ENCODE results near the gene PEX11G. TPM values are rescaled to one million over a fixed set of nuclear protein-coding genes. Genes with fewer than 3 reads are reported as not detected.

Gene PEX11G
- total RNA-seq, 1 donor from 2014 or later = 2.7 TPM

- DNase-seq (ENCODE audit: extremely low spot score in 2 of 2) = no peak
- intact Hi-C loops (cut with DNase I) = loop anchor here (10.0 kb wide), 1 partner anchor 133 kb away; no protein-coding TSS in a partner anchor
- Histone ChIP-seq H3K4me3 (no peak overlapping the region), H3K27me3 (no peaks in the 10 kb centered on the region), H3K9me3 (no peaks in the 10 kb centered on the region), H3K4me1 (peaks cover 13% of the 10 kb centered on the region), H3K36me3 (peaks cover 4 to 36% of the 10 kb centered on the region in 2 donors), H3K27ac (no peak overlapping the region)
- no peak for TF ChIP-seq POLR2A (IDR thresholded peaks at IDR 0.05)
- TF ChIP-seq POLR2AphosphoS5 (IDR thresholded peaks at IDR 0.05; ENCODE audit: insufficient read depth in 1 of 2, low read depth in 1 of 2) = no peak
- TF ChIP-seq, protein P1, sequence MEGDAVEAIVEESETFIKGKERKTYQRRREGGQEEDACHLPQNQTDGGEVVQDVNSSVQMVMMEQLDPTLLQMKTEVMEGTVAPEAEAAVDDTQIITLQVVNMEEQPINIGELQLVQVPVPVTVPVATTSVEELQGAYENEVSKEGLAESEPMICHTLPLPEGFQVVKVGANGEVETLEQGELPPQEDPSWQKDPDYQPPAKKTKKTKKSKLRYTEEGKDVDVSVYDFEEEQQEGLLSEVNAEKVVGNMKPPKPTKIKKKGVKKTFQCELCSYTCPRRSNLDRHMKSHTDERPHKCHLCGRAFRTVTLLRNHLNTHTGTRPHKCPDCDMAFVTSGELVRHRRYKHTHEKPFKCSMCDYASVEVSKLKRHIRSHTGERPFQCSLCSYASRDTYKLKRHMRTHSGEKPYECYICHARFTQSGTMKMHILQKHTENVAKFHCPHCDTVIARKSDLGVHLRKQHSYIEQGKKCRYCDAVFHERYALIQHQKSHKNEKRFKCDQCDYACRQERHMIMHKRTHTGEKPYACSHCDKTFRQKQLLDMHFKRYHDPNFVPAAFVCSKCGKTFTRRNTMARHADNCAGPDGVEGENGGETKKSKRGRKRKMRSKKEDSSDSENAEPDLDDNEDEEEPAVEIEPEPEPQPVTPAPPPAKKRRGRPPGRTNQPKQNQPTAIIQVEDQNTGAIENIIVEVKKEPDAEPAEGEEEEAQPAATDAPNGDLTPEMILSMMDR (IDR thresholded peaks at IDR 0.05) = no peak
These were observed 39.3 kb upstream of the PEX11G start for GRCh38 chr19:7528192-7528519.

- TF ChIP-seq POLR2A (IDR thresholded peaks at IDR 0.05) (no peak), POLR2AphosphoS5 (IDR thresholded peaks at IDR 0.05; ENCODE audit: insufficient read depth in 1 of 2, low read depth in 1 of 2) (no peak)
- TF ChIP-seq, protein P1 (IDR thresholded peaks at IDR 0.05) = no peak
- peaks cover 16% of the 10 kb centered on the region for H3K4me1 ChIP-seq
- intact Hi-C loops (cut with DNase I) = loop anchor here (10.0 kb wide), 1 partner anchor 133 kb away; no protein-coding TSS in a partner anchor
- no peak for DNase-seq (ENCODE audit: extremely low spot score in 2 of 2)
- H3K36me3 ChIP-seq = peaks cover 4 to 36% of the 10 kb centered on the region in 2 donors
- H3K9me3 ChIP-seq = no peaks in the 10 kb centered on the region
- H3K27me3 ChIP-seq = no peaks in the 10 kb centered on the region
- H3K4me3 ChIP-seq = no peak overlapping the region
- no peak overlapping the region for H3K27ac ChIP-seq
These were observed 38.8 kb upstream of the PEX11G start for GRCh38 chr19:7527516-7528191.

GRCh38 chr19:7526059-7526929 lies 37.5 kb upstream of the PEX11G start:
- Histone ChIP-seq H3K27ac (no peak overlapping the region), H3K27me3 (no peaks in the 10 kb centered on the region), H3K4me1 (peaks cover 23% of the 10 kb centered on the region), H3K4me3 (no peak overlapping the region), H3K36me3 (peaks cover 4 to 36% of the 10 kb centered on the region in 2 donors), H3K9me3 (no peaks in the 10 kb centered on the region)
- intact Hi-C loops (cut with DNase I) = loop anchor here (10.0 kb wide), 1 partner anchor 131 kb away; no protein-coding TSS in a partner anchor
- no peak for DNase-seq (ENCODE audit: extremely low spot score in 2 of 2)
- TF ChIP-seq POLR2AphosphoS5 (IDR thresholded peaks at IDR 0.05; ENCODE audit: insufficient read depth in 1 of 2, low read depth in 1 of 2) (no peak), POLR2A (IDR thresholded peaks at IDR 0.05) (no peak)

- intact Hi-C loops (cut with DNase I) = loop anchor here (10.0 kb wide), 1 partner anchor 130 kb away; no protein-coding TSS in a partner anchor
- H3K4me1 ChIP-seq = peaks cover 23% of the 10 kb centered on the region
- H3K27me3 ChIP-seq = no peaks in the 10 kb centered on the region
- DNase-seq (ENCODE audit: extremely low spot score in 2 of 2) = no peak
- peaks cover 4 to 32% of the 10 kb centered on the region in 2 donors for H3K36me3 ChIP-seq
- TF ChIP-seq, protein P1 (IDR thresholded peaks at IDR 0.05) = no peak
- TF ChIP-seq POLR2AphosphoS5 (IDR thresholded peaks at IDR 0.05; ENCODE audit: insufficient read depth in 1 of 2, low read depth in 1 of 2) (no peak), POLR2A (IDR thresholded peaks at IDR 0.05) (no peak)
- no peak overlapping the region for H3K27ac ChIP-seq
- H3K4me3 ChIP-seq = no peak overlapping the region
- H3K9me3 ChIP-seq = no peaks in the 10 kb centered on the region
These were observed 36.3 kb upstream of the PEX11G start for GRCh38 chr19:7524992-7525739.

GRCh38 chr19:7524523-7524922 lies 35.7 kb upstream of the PEX11G start:
- H3K4me1 ChIP-seq = peaks cover 23% of the 10 kb centered on the region
- intact Hi-C loops (cut with DNase I) = loop anchor here (10.0 kb wide), 1 partner anchor 130 kb away; no protein-coding TSS in a partner anchor
- H3K36me3 ChIP-seq = peaks cover 4 to 32% of the 10 kb centered on the region in 2 donors

More at GRCh38 chr19:7524523-7524922, 35.7 kb upstream of the PEX11G start:
- DNase-seq (ENCODE audit: extremely low spot score in 2 of 2) = no peak
- TF ChIP-seq POLR2AphosphoS5 (IDR thresholded peaks at IDR 0.05; ENCODE audit: insufficient read depth in 1 of 2, low read depth in 1 of 2) (no peak), POLR2A (IDR thresholded peaks at IDR 0.05) (no peak)
- TF ChIP-seq, protein P1 (IDR thresholded peaks at IDR 0.05) = no peak
- Histone ChIP-seq H3K4me3 (no peak overlapping the region), H3K27me3 (no peaks in the 10 kb centered on the region), H3K27ac (no peak overlapping the region), H3K9me3 (no peaks in the 10 kb centered on the region)

Data from vagina (tissue), 2 donors.